Testis (tissue), 3 donors: ENCODE measurements around the gene CRADD. TPM values are rescaled to one million over a fixed set of nuclear protein-coding genes. Genes with fewer than 3 reads are reported as not detected.

Experiments used
- DNase-seq: peaks from one replicate; pipeline ENCODE4 v3.0.0-alpha.2; 2019
- H3K27ac ChIP-seq, 2 donors: fragments of 200-600 bp; sonication (generic); one replicate each; pipeline ENCODE4 v1.5.1; 2019
- H3K27me3 ChIP-seq: fragments of 200-600 bp; sonication (generic); one replicate; pipeline ENCODE4 v1.5.1; 2019
- H3K36me3 ChIP-seq: fragments of 200-600 bp; sonication (generic); one replicate; pipeline ENCODE4 v1.5.1; 2017; ENCODE audit warnings: low read depth; ENCODE audit errors: missing control alignments
- H3K4me1 ChIP-seq: fragments of 200-600 bp; sonication (generic); one replicate; pipeline ENCODE4 v1.5.1; 2019
- H3K4me3 ChIP-seq, 2 donors: fragments of 200-600 bp; sonication (generic); one replicate each; pipeline ENCODE4 v1.5.1; 2017 to 2019
- H3K9me3 ChIP-seq: fragments of 200-600 bp; sonication (generic); one replicate; pipeline ENCODE4 v1.5.1; 2017
- CTCF ChIP-seq, 3 experiments: fragments of 450-650 bp in 2 of 3; fragments of 200-600 bp in 1 of 3; sonication (generic) in 1 of 3; IDR thresholded peaks; one replicate each; pipeline ENCODE4 v1.5.1; 2016 to 2019; ENCODE audit warnings: antibody characterized with exemption in 3 of 3, mild to moderate bottlenecking in 2 of 3, moderate library complexity in 1 of 3
- POLR2A ChIP-seq: fragments of 450-650 bp; IDR thresholded peaks from one replicate; pipeline ENCODE4 v1.6.1; 2017; ENCODE audit warnings: antibody characterized with exemption, mild to moderate bottlenecking, moderate library complexity
- WGBS, 2 donors: methylation state at CpG; one replicate each; pipeline ENCODE4 v1.1.5; 2018; 5-methylcytosine and 5-hydroxymethylcytosine counted together
- intact Hi-C: fragments of 100-400 bp; cut with DNase I; formaldehyde crosslinking; loops from one replicate; pipeline ENCODE4 v1.15.1; 2023; ENCODE audit warnings: low total_unique reads
- polyA plus RNA-seq: library from polyadenylated mRNA; stranded (reverse); fragments of 350-450 nt; fragmentation: Illumina TruSeq; extraction: RNeasy Lipid Tissue Mini Kit (QIAGEN cat#74804); gene quantifications from one replicate; pipeline ENCODE4 v1.2.3, GENCODE V29; 2014; ENCODE audit warnings: low read depth, low replicate concordance; ENCODE audit not compliant: insufficient read depth
- total RNA-seq, 2 donors: library from RNA; depleted of rRNA; stranded (reverse); fragments of >200 nt; gene quantifications; one replicate each; pipeline ENCODE4 v1.2.3, GENCODE V29; 2016

Gene CRADD
- total and polyA plus RNA-seq, 3 donors from 2014 or later: 43.2 to 53.0 (median 46.0) TPM

GRCh38 chr12:93698307-93699092 lies 21.3 kb downstream of the CRADD start:
- H3K27ac ChIP-seq: peak overlapping the region in 1 of 2 donors; percentile 28
- WGBS, 2 donors: 38 to 39% methylated on average over 3 of the region's 3 CpGs
- TF ChIP-seq CTCF (IDR thresholded peaks at IDR 0.05) (no peak), POLR2A (no peak)
- no peaks in the 10 kb centered on the region for H3K4me1 ChIP-seq
- H3K36me3 ChIP-seq: no peaks in the 10 kb centered on the region
- intact Hi-C loops: no loop called here
- H3K27me3 ChIP-seq: no peaks in the 10 kb centered on the region
- H3K9me3 ChIP-seq: no peaks in the 10 kb centered on the region
- DNase-seq: no peak
- H3K4me3 ChIP-seq: no peak overlapping the region

- no peak for DNase-seq
Observed at GRCh38 chr12:93699271-93700145, 22.3 kb downstream of the CRADD start.

GRCh38 chr12:93702707-93703315 lies 25.6 kb downstream of the CRADD start:
- Histone ChIP-seq H3K4me3 (no peak overlapping the region), H3K27ac (peak overlapping the region in 1 of 2 donors; percentile 1), H3K9me3 (no peaks in the 10 kb centered on the region), H3K27me3 (no peaks in the 10 kb centered on the region), H3K4me1 (no peaks in the 10 kb centered on the region), H3K36me3 (no peaks in the 10 kb centered on the region)
- no peak for DNase-seq
- intact Hi-C loops: no loop called here
- TF ChIP-seq POLR2A: no peak
- no peak for TF ChIP-seq CTCF (IDR thresholded peaks at IDR 0.05)
- 61 to 80% methylated on average over 3 of the region's 3 CpGs for WGBS, 2 donors

More at GRCh38 chr12:93699271-93700145, 22.3 kb downstream of the CRADD start:
- no peak for TF ChIP-seq POLR2A
- no peak for TF ChIP-seq CTCF (IDR thresholded peaks at IDR 0.05)
- H3K36me3 ChIP-seq: no peaks in the 10 kb centered on the region
- WGBS, 2 donors: 82 to 83% methylated on average over 9 of the region's 9 CpGs
- H3K27ac ChIP-seq: peak overlapping the region in 1 of 2 donors; percentile 1
- H3K9me3 ChIP-seq: no peaks in the 10 kb centered on the region
- no peak overlapping the region for H3K4me3 ChIP-seq
- intact Hi-C loops: no loop called here
- H3K4me1 ChIP-seq: no peaks in the 10 kb centered on the region
- H3K27me3 ChIP-seq: no peaks in the 10 kb centered on the region

- intact Hi-C loops: no loop called here
- H3K4me3 ChIP-seq: no peak overlapping the region
- no peaks in the 10 kb centered on the region for H3K4me1 ChIP-seq
- H3K27ac ChIP-seq: no peak overlapping the region
- H3K36me3 ChIP-seq: no peaks in the 10 kb centered on the region
- no peak for TF ChIP-seq CTCF (IDR thresholded peaks at IDR 0.05)
- no peak for TF ChIP-seq POLR2A
- H3K27me3 ChIP-seq: no peaks in the 10 kb centered on the region
- no peak for DNase-seq
- no peaks in the 10 kb centered on the region for H3K9me3 ChIP-seq
Observed at GRCh38 chr12:93704122-93704521, 26.9 kb downstream of the CRADD start.
